SIG-M5 treated with dmso at 0.1 percent for 504 hours (cell line): ENCODE results near the gene MMEL1.

Experiments
- DNase-seq: peaks from one replicate; lab custom pipeline; 2025; ENCODE audit not compliant: unreplicated experiment; lab: John Stamatoyannopoulos, UW

Gene MMEL1

GRCh38 chr1:2547210-2548067, 85.4 kb downstream of the MMEL1 start:
- peak; percentile 52 for DNase-seq

- peak; percentile 90 for DNase-seq
These were observed 86.2 kb downstream of the MMEL1 start for GRCh38 chr1:2546515-2547209.

- DNase-seq, result peak; percentile 88
These were observed 86.9 kb downstream of the MMEL1 start for GRCh38 chr1:2545754-2546514.

GRCh38 chr1:2544875-2545640, 87.8 kb downstream of the MMEL1 start:
- DNase-seq, result no peak

GRCh38 chr1:2544093-2544874, 88.5 kb downstream of the MMEL1 start:
- DNase-seq, result no peak

GRCh38 chr1:2543543-2544092, 89.2 kb downstream of the MMEL1 start:
- no peak for DNase-seq

- no peak for DNase-seq
These were observed 90.4 kb downstream of the MMEL1 start for GRCh38 chr1:2542246-2542915.

GRCh38 chr1:2541619-2542245, 91.1 kb downstream of the MMEL1 start:
- no peak for DNase-seq

GRCh38 chr1:2540816-2541492, 91.9 kb downstream of the MMEL1 start:
- DNase-seq, result no peak
